PFSK-1 (cell line): ENCODE data around the gene GALNT1.

ENCODE experiments used
- POLR2AphosphoS5 ChIP-seq: IDR thresholded peaks from 2 replicates; pipeline ENCODE4 v1.6.1; 2012; ENCODE audit warnings: low read depth, mild to moderate bottlenecking, control low read depth, low read length, moderate library complexity
- SIN3A ChIP-seq: IDR thresholded peaks from 2 replicates; pipeline ENCODE4 v1.6.1; 2012; ENCODE audit warnings: mild to moderate bottlenecking, low read length, moderate library complexity, borderline replicate concordance; ENCODE audit not compliant: insufficient read depth
- TF ChIP-seq, protein P1 (sequence below), 2 experiments: IDR thresholded peaks; 2 replicates each; pipeline versions ENCODE4 v1.6.1 to v1.8.0; 2011 to 2012; ENCODE audit warnings: low read depth in 2 of 2, low read length in 2 of 2, control low read depth in 1 of 2, inconsistent platforms in 1 of 2, mild to moderate bottlenecking in 1 of 2, moderate library complexity in 1 of 2; ENCODE audit not compliant: insufficient read depth in 1 of 2

DNA sequence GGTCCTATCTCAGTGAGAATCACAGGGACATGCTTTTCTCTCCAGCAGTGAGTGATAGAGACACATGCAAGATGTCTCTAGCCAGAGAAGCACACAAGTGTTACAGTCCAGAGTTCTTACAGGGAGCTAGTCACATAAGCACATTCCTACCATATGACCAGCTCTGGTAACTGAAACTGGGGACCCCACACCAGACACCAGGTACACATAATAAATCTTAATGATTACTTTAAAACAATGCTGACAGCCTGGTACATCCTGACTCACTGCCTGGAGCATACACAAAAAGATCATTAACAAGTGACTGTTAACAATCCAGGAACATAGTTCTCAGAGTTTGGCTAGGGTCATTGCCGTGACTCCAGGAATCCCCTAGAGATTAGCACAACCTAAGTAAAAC is 53.6 kb downstream of the GALNT1 start:
- TF ChIP-seq SIN3A (no peak), POLR2AphosphoS5 (no peak)
- TF ChIP-seq, protein P1, sequence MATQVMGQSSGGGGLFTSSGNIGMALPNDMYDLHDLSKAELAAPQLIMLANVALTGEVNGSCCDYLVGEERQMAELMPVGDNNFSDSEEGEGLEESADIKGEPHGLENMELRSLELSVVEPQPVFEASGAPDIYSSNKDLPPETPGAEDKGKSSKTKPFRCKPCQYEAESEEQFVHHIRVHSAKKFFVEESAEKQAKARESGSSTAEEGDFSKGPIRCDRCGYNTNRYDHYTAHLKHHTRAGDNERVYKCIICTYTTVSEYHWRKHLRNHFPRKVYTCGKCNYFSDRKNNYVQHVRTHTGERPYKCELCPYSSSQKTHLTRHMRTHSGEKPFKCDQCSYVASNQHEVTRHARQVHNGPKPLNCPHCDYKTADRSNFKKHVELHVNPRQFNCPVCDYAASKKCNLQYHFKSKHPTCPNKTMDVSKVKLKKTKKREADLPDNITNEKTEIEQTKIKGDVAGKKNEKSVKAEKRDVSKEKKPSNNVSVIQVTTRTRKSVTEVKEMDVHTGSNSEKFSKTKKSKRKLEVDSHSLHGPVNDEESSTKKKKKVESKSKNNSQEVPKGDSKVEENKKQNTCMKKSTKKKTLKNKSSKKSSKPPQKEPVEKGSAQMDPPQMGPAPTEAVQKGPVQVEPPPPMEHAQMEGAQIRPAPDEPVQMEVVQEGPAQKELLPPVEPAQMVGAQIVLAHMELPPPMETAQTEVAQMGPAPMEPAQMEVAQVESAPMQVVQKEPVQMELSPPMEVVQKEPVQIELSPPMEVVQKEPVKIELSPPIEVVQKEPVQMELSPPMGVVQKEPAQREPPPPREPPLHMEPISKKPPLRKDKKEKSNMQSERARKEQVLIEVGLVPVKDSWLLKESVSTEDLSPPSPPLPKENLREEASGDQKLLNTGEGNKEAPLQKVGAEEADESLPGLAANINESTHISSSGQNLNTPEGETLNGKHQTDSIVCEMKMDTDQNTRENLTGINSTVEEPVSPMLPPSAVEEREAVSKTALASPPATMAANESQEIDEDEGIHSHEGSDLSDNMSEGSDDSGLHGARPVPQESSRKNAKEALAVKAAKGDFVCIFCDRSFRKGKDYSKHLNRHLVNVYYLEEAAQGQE (IDR thresholded peaks at IDR 0.05; ENCODE audit: insufficient read depth in 1 of 2, low read depth in 2 of 2, low read length in 2 of 2): no peak
